Measurements from ENCODE around the gene PCDHB1.

DNA sequence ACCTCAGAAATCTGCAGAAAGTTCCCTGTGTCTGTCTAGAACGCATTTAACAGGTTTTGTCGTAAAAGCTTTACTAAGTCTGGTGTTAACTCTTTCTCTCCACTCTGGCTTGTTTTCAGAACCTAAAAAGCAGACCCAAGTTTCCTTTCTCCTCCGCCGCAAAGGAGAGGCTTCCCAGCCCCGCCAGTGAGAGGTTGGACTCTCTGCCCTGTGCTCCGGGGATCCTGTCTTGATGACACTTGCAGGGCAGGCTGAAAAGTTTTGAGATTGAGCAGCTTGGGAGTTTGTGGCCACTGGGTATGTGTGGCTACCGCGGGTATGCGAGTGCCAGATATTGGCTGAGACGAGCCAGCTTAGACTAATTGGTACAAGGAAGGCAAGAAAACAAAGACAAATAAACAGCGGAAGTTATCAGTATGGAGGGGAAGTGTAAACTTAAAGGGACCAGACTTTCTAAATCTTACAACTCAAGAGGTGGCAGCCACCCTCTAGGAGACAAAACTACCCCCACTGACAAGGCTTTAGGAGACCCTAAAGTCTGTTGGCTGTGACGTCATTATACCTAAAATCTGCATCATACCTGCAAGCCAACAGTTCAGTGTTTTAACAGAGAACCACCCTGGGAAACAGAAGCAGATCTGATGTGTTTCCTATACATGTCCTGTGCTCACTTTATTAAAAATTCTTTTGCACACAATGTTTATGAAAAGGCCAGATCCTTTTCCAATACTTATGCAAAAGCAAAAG lies 41.0 kb upstream of the PCDHB1 start:
- TF ChIP-seq CTCF (conservative IDR thresholded peaks at IDR 0.05; ENCODE audit: low read length) (no peak), EZH2phosphoT487 (IDR thresholded peaks at IDR 0.05; ENCODE audit: borderline replicate concordance, low read depth, low read length) (no peak)

All from OCI-LY7 (cell line).